ENCODE measurements around the gene ATOH8. TPM values are rescaled to one million over a fixed set of nuclear protein-coding genes. Genes with fewer than 3 reads are reported as not detected.
"Not testable (repeated sequence)": the region's sequence is repeated elsewhere in the genome, so short reads cannot be mapped to it uniquely, and the experiment has no call there.

The ATOH8 gene
- total RNA-seq, 1 donor from 2014 or later: 2.2 TPM

DNA sequence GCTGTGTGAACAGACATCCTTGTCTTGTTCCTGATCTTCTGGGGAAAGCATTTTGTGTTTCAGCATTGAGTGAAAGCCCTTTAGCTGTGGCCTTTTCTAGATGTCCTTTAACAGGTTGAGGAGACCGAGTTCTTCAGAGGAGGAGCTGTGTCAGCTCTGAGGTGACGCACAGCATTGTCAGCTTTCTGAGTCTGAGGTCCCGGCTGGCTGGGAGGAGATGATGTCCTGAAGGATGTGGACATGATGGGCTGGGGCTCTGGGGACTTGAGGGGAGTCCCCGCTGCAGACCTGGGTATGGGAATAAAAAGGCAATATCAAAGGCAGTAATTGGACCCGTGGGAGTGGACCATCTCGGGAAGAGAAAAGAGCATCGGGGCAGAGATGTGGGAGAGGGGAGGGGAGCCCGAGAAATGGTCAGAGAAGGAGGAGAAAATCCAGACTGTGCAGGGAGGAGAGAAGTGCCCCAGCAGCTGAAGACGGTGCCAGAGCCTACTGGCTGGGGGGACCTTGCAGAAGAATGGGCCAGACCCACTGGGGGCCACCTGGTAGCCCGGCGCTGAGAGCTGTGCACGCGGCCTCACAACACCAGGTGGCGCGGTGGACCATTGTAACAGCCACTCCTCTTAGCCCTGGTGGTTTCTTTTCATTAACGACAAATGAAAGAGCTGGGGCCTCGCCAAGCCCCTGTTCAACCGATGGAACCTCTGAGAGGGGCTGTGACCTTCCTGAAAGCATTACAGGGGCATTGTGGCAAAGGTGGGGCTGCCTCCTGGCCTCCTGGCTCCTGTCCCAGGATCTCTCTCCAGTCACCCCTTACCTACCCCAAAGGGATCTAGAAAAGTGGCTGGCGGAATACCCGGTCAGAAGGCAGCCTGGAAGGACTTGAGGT, 73.4 kb downstream of the ATOH8 start:
- TF ChIP-seq, protein P1, sequence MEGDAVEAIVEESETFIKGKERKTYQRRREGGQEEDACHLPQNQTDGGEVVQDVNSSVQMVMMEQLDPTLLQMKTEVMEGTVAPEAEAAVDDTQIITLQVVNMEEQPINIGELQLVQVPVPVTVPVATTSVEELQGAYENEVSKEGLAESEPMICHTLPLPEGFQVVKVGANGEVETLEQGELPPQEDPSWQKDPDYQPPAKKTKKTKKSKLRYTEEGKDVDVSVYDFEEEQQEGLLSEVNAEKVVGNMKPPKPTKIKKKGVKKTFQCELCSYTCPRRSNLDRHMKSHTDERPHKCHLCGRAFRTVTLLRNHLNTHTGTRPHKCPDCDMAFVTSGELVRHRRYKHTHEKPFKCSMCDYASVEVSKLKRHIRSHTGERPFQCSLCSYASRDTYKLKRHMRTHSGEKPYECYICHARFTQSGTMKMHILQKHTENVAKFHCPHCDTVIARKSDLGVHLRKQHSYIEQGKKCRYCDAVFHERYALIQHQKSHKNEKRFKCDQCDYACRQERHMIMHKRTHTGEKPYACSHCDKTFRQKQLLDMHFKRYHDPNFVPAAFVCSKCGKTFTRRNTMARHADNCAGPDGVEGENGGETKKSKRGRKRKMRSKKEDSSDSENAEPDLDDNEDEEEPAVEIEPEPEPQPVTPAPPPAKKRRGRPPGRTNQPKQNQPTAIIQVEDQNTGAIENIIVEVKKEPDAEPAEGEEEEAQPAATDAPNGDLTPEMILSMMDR (IDR thresholded peaks at IDR 0.05): peak; percentile 94
- Mint-ChIP-seq H3K27me3 (ENCODE audit: low read depth) (peaks cover 10% of the 10 kb centered on the region), H3K27ac (ENCODE audit: unreplicated experiment) (no peak overlapping the region), H3K9me3 (ENCODE audit: low read depth) (no peaks in the 10 kb centered on the region), H3K36me3 (ENCODE audit: low read depth) (no peaks in the 10 kb centered on the region), H3K4me1 (ENCODE audit: low read depth) (no peaks in the 10 kb centered on the region), H3K4me3 (ENCODE audit: unreplicated experiment) (no peak overlapping the region)
- no peak for DNase-seq (ENCODE audit: low spot score)

DNA sequence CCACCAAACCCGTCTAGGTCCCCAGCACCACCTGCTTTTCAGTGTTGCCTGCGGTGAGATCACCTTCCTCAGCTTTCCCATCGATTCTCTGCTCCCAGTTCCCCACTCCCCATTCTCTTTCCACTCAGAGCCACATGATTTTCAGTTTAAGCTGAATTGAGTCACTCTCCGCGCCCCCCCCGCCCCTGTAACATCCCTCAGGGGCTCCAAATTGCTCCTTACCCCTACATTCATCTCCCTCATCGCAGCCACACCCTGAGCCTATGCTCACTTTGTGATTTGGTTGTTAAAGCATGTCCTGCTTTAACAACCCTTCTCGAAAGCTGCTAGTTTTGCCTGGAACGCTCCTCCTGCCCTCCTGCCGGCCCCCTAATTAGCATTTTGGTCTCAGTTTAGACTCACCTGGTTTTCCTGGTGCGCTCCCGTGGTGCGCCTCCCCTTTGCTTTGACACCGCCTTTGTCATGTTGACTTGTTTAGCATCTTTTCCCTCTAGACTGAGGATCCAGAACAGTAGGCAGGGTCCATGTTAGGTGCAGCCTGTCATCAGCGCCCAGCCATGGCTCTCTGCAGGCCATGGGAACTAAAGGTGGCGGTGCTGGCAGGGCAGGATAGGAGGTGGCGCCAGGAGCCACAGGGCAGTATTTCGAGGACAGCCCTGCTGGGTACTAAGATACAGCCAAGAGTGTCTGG, 74.2 kb downstream of the ATOH8 start:
- Mint-ChIP-seq H3K27me3 (ENCODE audit: low read depth) (peaks cover 3% of the 10 kb centered on the region), H3K9me3 (ENCODE audit: low read depth) (no peaks in the 10 kb centered on the region), H3K4me3 (ENCODE audit: unreplicated experiment) (no peak overlapping the region), H3K4me1 (ENCODE audit: low read depth) (no peaks in the 10 kb centered on the region), H3K27ac (ENCODE audit: unreplicated experiment) (no peak overlapping the region), H3K36me3 (ENCODE audit: low read depth) (no peaks in the 10 kb centered on the region)
- DNase-seq (ENCODE audit: low spot score): no peak
- TF ChIP-seq, protein P1 (IDR thresholded peaks at IDR 0.05): no peak

DNA sequence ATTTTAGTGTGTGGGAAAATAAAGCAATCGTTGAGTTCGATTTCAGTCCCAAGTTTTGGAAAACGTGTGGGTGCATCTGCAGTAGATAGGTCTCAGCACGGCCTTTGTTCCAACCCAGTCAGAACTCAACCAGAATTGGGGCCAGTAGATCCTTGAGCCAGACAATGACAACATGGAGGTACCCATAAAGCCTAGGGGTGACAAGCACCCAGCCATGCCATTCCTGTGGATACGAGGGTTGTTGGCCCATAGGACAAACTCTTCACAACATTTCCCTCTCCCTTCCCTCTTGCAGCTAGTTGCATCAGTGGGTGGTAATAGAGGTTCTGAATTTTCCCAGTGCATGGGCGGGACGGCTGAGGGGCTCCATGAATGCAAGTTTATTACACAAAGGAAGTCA, 74.9 kb downstream of the ATOH8 start:
- no peaks in the 10 kb centered on the region for H3K9me3 Mint-ChIP-seq (ENCODE audit: low read depth)
- no peak overlapping the region for H3K27ac Mint-ChIP-seq (ENCODE audit: unreplicated experiment)
- no peak for DNase-seq (ENCODE audit: low spot score)
- TF ChIP-seq, protein P1 (IDR thresholded peaks at IDR 0.05): no peak
- H3K4me1 Mint-ChIP-seq (ENCODE audit: low read depth): no peaks in the 10 kb centered on the region
- H3K27me3 Mint-ChIP-seq (ENCODE audit: low read depth): peaks cover 3% of the 10 kb centered on the region
- no peaks in the 10 kb centered on the region for H3K36me3 Mint-ChIP-seq (ENCODE audit: low read depth)
- H3K4me3 Mint-ChIP-seq (ENCODE audit: unreplicated experiment): no peak overlapping the region

DNA sequence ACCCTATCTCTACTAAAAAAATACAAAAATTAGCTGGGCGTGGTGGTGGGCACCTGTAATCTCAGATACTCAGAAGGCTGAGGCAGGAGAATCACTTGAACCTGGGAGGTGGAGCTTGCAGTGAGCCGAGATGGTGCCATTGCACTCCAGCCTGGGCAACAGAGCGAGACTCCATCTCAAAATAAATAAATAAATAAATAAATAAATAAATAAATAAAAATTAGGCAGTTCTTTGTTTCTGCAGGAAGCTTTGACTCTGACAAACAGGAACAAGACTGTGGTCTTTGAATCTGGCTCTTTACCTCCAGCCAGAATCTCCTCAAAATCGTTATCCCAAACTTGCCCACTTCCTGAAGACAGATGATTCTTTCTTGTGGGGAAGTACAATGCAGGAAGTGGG, 75.6 kb downstream of the ATOH8 start:
- H3K4me3 Mint-ChIP-seq (ENCODE audit: unreplicated experiment); H3K9me3 Mint-ChIP-seq (ENCODE audit: low read depth); H3K27me3 Mint-ChIP-seq (ENCODE audit: low read depth); H3K4me1 Mint-ChIP-seq (ENCODE audit: low read depth); DNase-seq (ENCODE audit: low spot score); H3K27ac Mint-ChIP-seq (ENCODE audit: unreplicated experiment); H3K36me3 Mint-ChIP-seq (ENCODE audit: low read depth): not testable (repeated sequence)

DNA sequence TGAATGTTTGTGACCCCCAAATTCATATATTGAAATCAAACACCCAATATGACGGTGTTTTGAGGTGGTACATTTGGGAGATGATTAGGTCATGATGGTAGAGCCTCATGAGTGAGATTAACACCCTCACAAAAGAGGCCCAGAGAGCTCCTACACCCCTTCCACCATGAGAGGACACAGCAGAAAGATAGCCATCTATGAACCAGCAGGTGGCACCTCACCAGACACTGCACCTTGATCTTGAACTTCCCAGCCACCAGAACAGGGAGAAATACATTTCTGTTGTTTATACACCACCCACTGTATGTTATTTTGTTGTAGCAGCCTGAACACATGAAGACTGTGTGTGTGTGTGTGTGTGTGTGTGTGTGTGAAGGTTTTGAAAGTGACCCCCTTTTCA, 76.9 kb downstream of the ATOH8 start:
- Mint-ChIP-seq H3K27me3 (ENCODE audit: low read depth) (peaks cover 3% of the 10 kb centered on the region), H3K27ac (ENCODE audit: unreplicated experiment) (no peak overlapping the region), H3K36me3 (ENCODE audit: low read depth) (peaks cover 6% of the 10 kb centered on the region), H3K4me3 (ENCODE audit: unreplicated experiment) (no peak overlapping the region), H3K9me3 (ENCODE audit: low read depth) (peaks cover 12% of the 10 kb centered on the region), H3K4me1 (ENCODE audit: low read depth) (no peaks in the 10 kb centered on the region)
- TF ChIP-seq, protein P1 (IDR thresholded peaks at IDR 0.05): peak; percentile 45
- no peak for DNase-seq (ENCODE audit: low spot score)

Measured in chondrocyte (in vitro differentiated cells).